ENCODE measurements around the gene HNRNPA0. TPM values are rescaled to one million over a fixed set of nuclear protein-coding genes. Genes with fewer than 3 reads are reported as not detected.

The HNRNPA0 gene
- total and polyA plus RNA-seq, 2 of the 8 experiments (the other 6 are each of a cell fraction or from before 2014, with no cell fraction given), result 22.0 to 71.3 TPM

GRCh38 chr5:137735555-137736284, 18.4 kb downstream of the HNRNPA0 start, which contains the start of gene KLHL3 (continued):
- TF ChIP-seq NANOG (IDR thresholded peaks at IDR 0.05; ENCODE audit: insufficient read depth, low read depth, low read length, poor library complexity, severe bottlenecking), result no peak
- TF ChIP-seq KDM5A (IDR thresholded peaks at IDR 0.05; ENCODE audit: low read length), result no peak
- 0 out of 2 replicates have a peak, but pooled peaks have one; percentile 58 for TF ChIP-seq GTF2F1 (IDR thresholded peaks at IDR 0.05; ENCODE audit: borderline replicate concordance, low read depth, low read length)
- no peak for TF ChIP-seq JUND (IDR thresholded peaks at IDR 0.05; ENCODE audit: low read length)
- TF ChIP-seq BACH1 (IDR thresholded peaks at IDR 0.05; ENCODE audit: low read length), result 0 out of 2 replicates have a peak, but pooled peaks have one; percentile 19
- TF ChIP-seq CHD2 (IDR thresholded peaks at IDR 0.05; ENCODE audit: low read length), result no peak
- TF ChIP-seq, protein P1, sequence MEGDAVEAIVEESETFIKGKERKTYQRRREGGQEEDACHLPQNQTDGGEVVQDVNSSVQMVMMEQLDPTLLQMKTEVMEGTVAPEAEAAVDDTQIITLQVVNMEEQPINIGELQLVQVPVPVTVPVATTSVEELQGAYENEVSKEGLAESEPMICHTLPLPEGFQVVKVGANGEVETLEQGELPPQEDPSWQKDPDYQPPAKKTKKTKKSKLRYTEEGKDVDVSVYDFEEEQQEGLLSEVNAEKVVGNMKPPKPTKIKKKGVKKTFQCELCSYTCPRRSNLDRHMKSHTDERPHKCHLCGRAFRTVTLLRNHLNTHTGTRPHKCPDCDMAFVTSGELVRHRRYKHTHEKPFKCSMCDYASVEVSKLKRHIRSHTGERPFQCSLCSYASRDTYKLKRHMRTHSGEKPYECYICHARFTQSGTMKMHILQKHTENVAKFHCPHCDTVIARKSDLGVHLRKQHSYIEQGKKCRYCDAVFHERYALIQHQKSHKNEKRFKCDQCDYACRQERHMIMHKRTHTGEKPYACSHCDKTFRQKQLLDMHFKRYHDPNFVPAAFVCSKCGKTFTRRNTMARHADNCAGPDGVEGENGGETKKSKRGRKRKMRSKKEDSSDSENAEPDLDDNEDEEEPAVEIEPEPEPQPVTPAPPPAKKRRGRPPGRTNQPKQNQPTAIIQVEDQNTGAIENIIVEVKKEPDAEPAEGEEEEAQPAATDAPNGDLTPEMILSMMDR (IDR thresholded peaks at IDR 0.05; ENCODE audit: control extremely low read depth in 1 of 3, insufficient read depth in 1 of 3, low read depth in 1 of 3, low read length in 3 of 3), result peak; percentile 38 to 60 (median 39)
- TF ChIP-seq, protein P2, sequence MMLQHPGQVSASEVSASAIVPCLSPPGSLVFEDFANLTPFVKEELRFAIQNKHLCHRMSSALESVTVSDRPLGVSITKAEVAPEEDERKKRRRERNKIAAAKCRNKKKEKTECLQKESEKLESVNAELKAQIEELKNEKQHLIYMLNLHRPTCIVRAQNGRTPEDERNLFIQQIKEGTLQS (IDR thresholded peaks at IDR 0.05; ENCODE audit: insufficient read depth, low read depth, low read length), result no peak
- no peak for TF ChIP-seq FOSL1 (IDR thresholded peaks at IDR 0.05; ENCODE audit: insufficient read depth, low read depth, low read length)
- TF ChIP-seq SP2 (IDR thresholded peaks at IDR 0.05; ENCODE audit: low read length), result no peak
- TF ChIP-seq CBX5 (IDR thresholded peaks at IDR 0.05; ENCODE audit: low read depth, low read length), result no peak
- TF ChIP-seq, protein P3, sequence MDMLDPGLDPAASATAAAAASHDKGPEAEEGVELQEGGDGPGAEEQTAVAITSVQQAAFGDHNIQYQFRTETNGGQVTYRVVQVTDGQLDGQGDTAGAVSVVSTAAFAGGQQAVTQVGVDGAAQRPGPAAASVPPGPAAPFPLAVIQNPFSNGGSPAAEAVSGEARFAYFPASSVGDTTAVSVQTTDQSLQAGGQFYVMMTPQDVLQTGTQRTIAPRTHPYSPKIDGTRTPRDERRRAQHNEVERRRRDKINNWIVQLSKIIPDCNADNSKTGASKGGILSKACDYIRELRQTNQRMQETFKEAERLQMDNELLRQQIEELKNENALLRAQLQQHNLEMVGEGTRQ (IDR thresholded peaks at IDR 0.05; ENCODE audit: low read length), result no peak
- peak; percentile 78 for TF ChIP-seq TAF1 (IDR thresholded peaks at IDR 0.05; ENCODE audit: low read depth, low read length)
- TF ChIP-seq TCF12 (IDR thresholded peaks at IDR 0.05; ENCODE audit: low read depth, low read length), result peak; percentile 86; the same call in 1 of the 2 replicates
- TF ChIP-seq RFX5 (IDR thresholded peaks at IDR 0.05; ENCODE audit: borderline replicate concordance, low read depth, low read length), result no peak
- TF ChIP-seq TBP (IDR thresholded peaks at IDR 0.05; ENCODE audit: low read depth, low read length), result peak; percentile 60
- 0 out of 2 replicates have a peak, but pooled peaks have one; percentile 41 for TF ChIP-seq PHF8 (conservative IDR thresholded peaks at IDR 0.05; ENCODE audit: low read depth, low read length)
- no peak for TF ChIP-seq KDM4A (IDR thresholded peaks at IDR 0.05; ENCODE audit: low read depth, low read length, severe bottlenecking)
- peak; percentile 91 for TF ChIP-seq ASH2L (IDR thresholded peaks at IDR 0.05; ENCODE audit: low read length)
- no peak for TF ChIP-seq CEBPB (IDR thresholded peaks at IDR 0.05; ENCODE audit: low read depth, low read length)
- TF ChIP-seq MAFK (IDR thresholded peaks at IDR 0.05; ENCODE audit: low read depth, low read length), result no peak

All from H1 (cell line).